GM23338 (cell line): Measurements from ENCODE around the gene DSG4. TPM values are rescaled to one million over a fixed set of nuclear protein-coding genes. Genes with fewer than 3 reads are reported as not detected.

ENCODE experiments used
- ATAC-seq: fragments of 200-7000 bp; cut with Tn5 transposase; 3 replicates; pipeline ENCODE4 v1.9.1; 2020
- DNase-seq: peaks from one replicate; pipeline ENCODE4 v3.0.0-alpha.2; 2015; ENCODE audit warnings: low spot score
- H2AFZ ChIP-seq: fragments of 200-600 bp; sonication (generic); 2 replicates; pipeline ENCODE4 v1.8.0; 2016; ENCODE audit warnings: antibody characterized with exemption, mild to moderate bottlenecking, moderate library complexity
- H3F3A ChIP-seq: fragments of 200-600 bp; sonication (generic); replicated peaks from 2 replicates; pipeline ENCODE4 v1.8.0; 2017; ENCODE audit warnings: antibody characterized with exemption, mixed run types, low read depth
- H3K27ac ChIP-seq: fragments of 200-600 bp; sonication (generic); 2 replicates; pipeline ENCODE4 v1.6.1; 2016; ENCODE audit warnings: low read depth
- H3K27me3 ChIP-seq: fragments of 200-600 bp; sonication (generic); 2 replicates; pipeline ENCODE4 v1.8.0; 2016; ENCODE audit warnings: mild to moderate bottlenecking, mixed run types, moderate library complexity; ENCODE audit not compliant: insufficient read depth
- H3K36me3 ChIP-seq: fragments of 200-600 bp; sonication (generic); 2 replicates; pipeline ENCODE4 v1.8.0; 2016; ENCODE audit warnings: mild to moderate bottlenecking; ENCODE audit not compliant: insufficient read depth
- H3K4me1 ChIP-seq: fragments of 200-600 bp; sonication (generic); 2 replicates; pipeline ENCODE4 v1.8.0; 2016; ENCODE audit warnings: mild to moderate bottlenecking, moderate library complexity; ENCODE audit not compliant: insufficient read depth
- H3K4me2 ChIP-seq: fragments of 200-600 bp; sonication (generic); 2 replicates; pipeline ENCODE4 v1.7.1; 2017; ENCODE audit warnings: mixed run types
- H3K4me3 ChIP-seq: fragments of 200-600 bp; sonication (generic); 2 replicates; pipeline ENCODE4 v1.6.1; 2016; ENCODE audit warnings: mixed run types
- H3K79me2 ChIP-seq: fragments of 200-600 bp; sonication (generic); replicated peaks from 2 replicates; pipeline ENCODE4 v1.8.0; 2017; ENCODE audit warnings: mild to moderate bottlenecking; ENCODE audit not compliant: insufficient read depth
- H3K9me2 ChIP-seq: fragments of 200-600 bp; sonication (generic); 2 replicates; pipeline ENCODE4 v1.8.0; 2017; ENCODE audit not compliant: insufficient read depth
- H4K20me1 ChIP-seq: fragments of 200-600 bp; sonication (generic); replicated peaks from 2 replicates; pipeline ENCODE4 v1.8.0; 2017; ENCODE audit warnings: mild to moderate bottlenecking; ENCODE audit not compliant: insufficient read depth
- H3K27ac Mint-ChIP-seq: 2 replicates; pipeline ENCODE4 v1.8.0; 2020; ENCODE audit warnings: inconsistent platforms, mild to moderate bottlenecking, moderate library complexity, mixed read lengths
- H3K27me3 Mint-ChIP-seq: 3 replicates; pipeline ENCODE4 v1.8.0; 2022; ENCODE audit warnings: low read depth, mild to moderate bottlenecking, moderate library complexity, mixed read lengths, inconsistent platforms; ENCODE audit not compliant: insufficient read depth, poor library complexity
- H3K36me3 Mint-ChIP-seq: 3 replicates; pipeline ENCODE4 v1.8.0; 2021; ENCODE audit warnings: low read depth, mild to moderate bottlenecking, inconsistent platforms, moderate library complexity, mixed read lengths
- H3K4me1 Mint-ChIP-seq: 3 replicates; pipeline ENCODE4 v1.8.0; 2020; ENCODE audit warnings: mild to moderate bottlenecking, inconsistent platforms, mixed read lengths
- H3K4me3 Mint-ChIP-seq: 3 replicates; pipeline ENCODE4 v1.8.0; 2021; ENCODE audit warnings: moderate library complexity, mild to moderate bottlenecking, inconsistent platforms, mixed read lengths
- H3K9me3 Mint-ChIP-seq: 3 replicates; pipeline ENCODE4 v1.8.0; 2020; ENCODE audit warnings: moderate library complexity, mild to moderate bottlenecking, inconsistent platforms, mixed read lengths
- CREB1 ChIP-seq: fragments of 250-450 bp; sonication (Bioruptor Pico); IDR thresholded peaks from 2 replicates; pipeline ENCODE4 v1.5.0; 2020; ENCODE audit warnings: low read depth, mild to moderate bottlenecking, moderate library complexity
- ETS1 ChIP-seq: IDR thresholded peaks from 2 replicates; pipeline ENCODE4 v1.6.1; 2016; ENCODE audit warnings: antibody characterized with exemption
- EZH2 ChIP-seq: fragments of 200-600 bp; sonication (generic); IDR thresholded peaks from one replicate; pipeline ENCODE4 v1.8.0; 2017; ENCODE audit warnings: antibody characterized with exemption, mild to moderate bottlenecking, low read depth; ENCODE audit not compliant: unreplicated experiment
- EZH2phosphoT487 ChIP-seq: fragments of 200-600 bp; sonication (generic); IDR thresholded peaks from one replicate; pipeline ENCODE4 v1.8.1; 2018; ENCODE audit warnings: antibody characterized with exemption; ENCODE audit not compliant: unreplicated experiment
- JUNB ChIP-seq: IDR thresholded peaks from one replicate; pipeline ENCODE4 v1.6.1; 2016; ENCODE audit warnings: antibody characterized with exemption; ENCODE audit not compliant: unreplicated experiment
- NANOG ChIP-seq: IDR thresholded peaks from 2 replicates; pipeline ENCODE4 v1.6.1; 2016; ENCODE audit warnings: antibody characterized with exemption, borderline replicate concordance
- POLR2AphosphoS5 ChIP-seq: IDR thresholded peaks from 2 replicates; pipeline ENCODE4 v1.6.1; 2016; ENCODE audit warnings: antibody characterized with exemption, low read depth
- STAT1 ChIP-seq: IDR thresholded peaks from one replicate; pipeline ENCODE4 v1.6.1; 2016; ENCODE audit warnings: antibody characterized with exemption; ENCODE audit not compliant: unreplicated experiment
- ZNF114 ChIP-seq: fragments of 250-450 bp; sonication (Bioruptor Pico); IDR thresholded peaks from 2 replicates; pipeline ENCODE4 v1.5.0; 2020; ENCODE audit warnings: mild to moderate bottlenecking, moderate library complexity
- ZNF331 ChIP-seq: fragments of 250-450 bp; sonication (Bioruptor Pico); IDR thresholded peaks from 2 replicates; pipeline ENCODE4 v1.5.0; 2020; ENCODE audit warnings: low read depth, mild to moderate bottlenecking, moderate library complexity
- long read RNA-seq: library from polyadenylated mRNA; unstranded; transcript quantifications from one replicate; pipeline ENCODE4 v2.0.0, GENCODE V29; 2020; ENCODE audit not compliant: unreplicated experiment
- polyA plus RNA-seq: library from polyadenylated mRNA; unstranded; fragments of >200 nt; fragmentation: Nextera tagmentation; extraction: Ambion mirVana; gene quantifications from 2 replicates; pipeline ENCODE4 v1.2.1, GENCODE V29; 2016
- total RNA-seq: library from RNA; depleted of rRNA; stranded (reverse); fragments of >200 nt; shearing (Covaris generic); gene quantifications from 2 replicates; pipeline ENCODE4 v1.2.3, GENCODE V29; 2014; rRNA removed
- TF ChIP-seq, protein P1 (sequence below): IDR thresholded peaks from one replicate; pipeline ENCODE4 v1.6.1; 2018; ENCODE audit warnings: antibody characterized with exemption; ENCODE audit not compliant: unreplicated experiment
- TF ChIP-seq, protein P2 (sequence below): fragments of 250-450 bp; sonication (Bioruptor Pico); IDR thresholded peaks from 2 replicates; pipeline ENCODE4 v1.5.0; 2020; ENCODE audit warnings: mild to moderate bottlenecking, moderate library complexity
- TF ChIP-seq, protein P3 (sequence below), 2 experiments: fragments of 200-600 bp in 1 of 2; sonication (generic) in 1 of 2; conservative IDR thresholded peaks; 2 replicates each; pipeline versions ENCODE4 v1.5.1 to v1.6.1; 2016 to 2017; ENCODE audit warnings: antibody characterized with exemption in 2 of 2, low read depth in 2 of 2, mild to moderate bottlenecking in 2 of 2, moderate library complexity in 1 of 2

The DSG4 gene
- total RNA-seq (not detected in 2 replicates), polyA plus RNA-seq (not detected in 2 replicates)
- long read RNA-seq, result 0 reads

GRCh38 chr18:31376477-31376876 is at the start of gene DSG4:
DSG4 (plus strand) TSS chr18:31376777; CDS start chr18:31376912, 135 bp downstream.
- Histone ChIP-seq H3K27me3 (no peaks in the 10 kb centered on the region), H3F3A (no peaks in the 10 kb centered on the region), H3K4me1 (no peaks in the 10 kb centered on the region), H4K20me1 (no peaks in the 10 kb centered on the region), H3K79me2 (no peaks in the 10 kb centered on the region), H3K9me2 (no peaks in the 10 kb centered on the region), H2AFZ (no peak within 1 kb of the TSS), H3K4me3 (no peak within 1 kb of the TSS), H3K27ac (no peak within 1 kb of the TSS), H3K36me3 (no peaks in the 10 kb centered on the region), H3K4me2 (no peak within 1 kb of the TSS)
- no peaks in the 10 kb centered on the region for H3K9me3 Mint-ChIP-seq
- no peak within 1 kb of the TSS for H3K4me3 Mint-ChIP-seq
- peaks cover 5% of the 10 kb centered on the region; the same call in 2 of the 3 replicates for H3K4me1 Mint-ChIP-seq
- no peaks in the 10 kb centered on the region for H3K27me3 Mint-ChIP-seq
- ATAC-seq (no peak), DNase-seq (no peak)
- TF ChIP-seq EZH2 (no peak), JUNB (no peak), ZNF331 (CRISPR knock-in tag) (no peak), ETS1 (no peak), EZH2phosphoT487 (no peak), POLR2AphosphoS5 (no peak), ZNF114 (CRISPR knock-in tag) (no peak), NANOG (no peak), STAT1 (no peak), CREB1 (no peak)
- TF ChIP-seq, protein P1, sequence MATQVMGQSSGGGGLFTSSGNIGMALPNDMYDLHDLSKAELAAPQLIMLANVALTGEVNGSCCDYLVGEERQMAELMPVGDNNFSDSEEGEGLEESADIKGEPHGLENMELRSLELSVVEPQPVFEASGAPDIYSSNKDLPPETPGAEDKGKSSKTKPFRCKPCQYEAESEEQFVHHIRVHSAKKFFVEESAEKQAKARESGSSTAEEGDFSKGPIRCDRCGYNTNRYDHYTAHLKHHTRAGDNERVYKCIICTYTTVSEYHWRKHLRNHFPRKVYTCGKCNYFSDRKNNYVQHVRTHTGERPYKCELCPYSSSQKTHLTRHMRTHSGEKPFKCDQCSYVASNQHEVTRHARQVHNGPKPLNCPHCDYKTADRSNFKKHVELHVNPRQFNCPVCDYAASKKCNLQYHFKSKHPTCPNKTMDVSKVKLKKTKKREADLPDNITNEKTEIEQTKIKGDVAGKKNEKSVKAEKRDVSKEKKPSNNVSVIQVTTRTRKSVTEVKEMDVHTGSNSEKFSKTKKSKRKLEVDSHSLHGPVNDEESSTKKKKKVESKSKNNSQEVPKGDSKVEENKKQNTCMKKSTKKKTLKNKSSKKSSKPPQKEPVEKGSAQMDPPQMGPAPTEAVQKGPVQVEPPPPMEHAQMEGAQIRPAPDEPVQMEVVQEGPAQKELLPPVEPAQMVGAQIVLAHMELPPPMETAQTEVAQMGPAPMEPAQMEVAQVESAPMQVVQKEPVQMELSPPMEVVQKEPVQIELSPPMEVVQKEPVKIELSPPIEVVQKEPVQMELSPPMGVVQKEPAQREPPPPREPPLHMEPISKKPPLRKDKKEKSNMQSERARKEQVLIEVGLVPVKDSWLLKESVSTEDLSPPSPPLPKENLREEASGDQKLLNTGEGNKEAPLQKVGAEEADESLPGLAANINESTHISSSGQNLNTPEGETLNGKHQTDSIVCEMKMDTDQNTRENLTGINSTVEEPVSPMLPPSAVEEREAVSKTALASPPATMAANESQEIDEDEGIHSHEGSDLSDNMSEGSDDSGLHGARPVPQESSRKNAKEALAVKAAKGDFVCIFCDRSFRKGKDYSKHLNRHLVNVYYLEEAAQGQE, result no peak
- TF ChIP-seq, protein P2, sequence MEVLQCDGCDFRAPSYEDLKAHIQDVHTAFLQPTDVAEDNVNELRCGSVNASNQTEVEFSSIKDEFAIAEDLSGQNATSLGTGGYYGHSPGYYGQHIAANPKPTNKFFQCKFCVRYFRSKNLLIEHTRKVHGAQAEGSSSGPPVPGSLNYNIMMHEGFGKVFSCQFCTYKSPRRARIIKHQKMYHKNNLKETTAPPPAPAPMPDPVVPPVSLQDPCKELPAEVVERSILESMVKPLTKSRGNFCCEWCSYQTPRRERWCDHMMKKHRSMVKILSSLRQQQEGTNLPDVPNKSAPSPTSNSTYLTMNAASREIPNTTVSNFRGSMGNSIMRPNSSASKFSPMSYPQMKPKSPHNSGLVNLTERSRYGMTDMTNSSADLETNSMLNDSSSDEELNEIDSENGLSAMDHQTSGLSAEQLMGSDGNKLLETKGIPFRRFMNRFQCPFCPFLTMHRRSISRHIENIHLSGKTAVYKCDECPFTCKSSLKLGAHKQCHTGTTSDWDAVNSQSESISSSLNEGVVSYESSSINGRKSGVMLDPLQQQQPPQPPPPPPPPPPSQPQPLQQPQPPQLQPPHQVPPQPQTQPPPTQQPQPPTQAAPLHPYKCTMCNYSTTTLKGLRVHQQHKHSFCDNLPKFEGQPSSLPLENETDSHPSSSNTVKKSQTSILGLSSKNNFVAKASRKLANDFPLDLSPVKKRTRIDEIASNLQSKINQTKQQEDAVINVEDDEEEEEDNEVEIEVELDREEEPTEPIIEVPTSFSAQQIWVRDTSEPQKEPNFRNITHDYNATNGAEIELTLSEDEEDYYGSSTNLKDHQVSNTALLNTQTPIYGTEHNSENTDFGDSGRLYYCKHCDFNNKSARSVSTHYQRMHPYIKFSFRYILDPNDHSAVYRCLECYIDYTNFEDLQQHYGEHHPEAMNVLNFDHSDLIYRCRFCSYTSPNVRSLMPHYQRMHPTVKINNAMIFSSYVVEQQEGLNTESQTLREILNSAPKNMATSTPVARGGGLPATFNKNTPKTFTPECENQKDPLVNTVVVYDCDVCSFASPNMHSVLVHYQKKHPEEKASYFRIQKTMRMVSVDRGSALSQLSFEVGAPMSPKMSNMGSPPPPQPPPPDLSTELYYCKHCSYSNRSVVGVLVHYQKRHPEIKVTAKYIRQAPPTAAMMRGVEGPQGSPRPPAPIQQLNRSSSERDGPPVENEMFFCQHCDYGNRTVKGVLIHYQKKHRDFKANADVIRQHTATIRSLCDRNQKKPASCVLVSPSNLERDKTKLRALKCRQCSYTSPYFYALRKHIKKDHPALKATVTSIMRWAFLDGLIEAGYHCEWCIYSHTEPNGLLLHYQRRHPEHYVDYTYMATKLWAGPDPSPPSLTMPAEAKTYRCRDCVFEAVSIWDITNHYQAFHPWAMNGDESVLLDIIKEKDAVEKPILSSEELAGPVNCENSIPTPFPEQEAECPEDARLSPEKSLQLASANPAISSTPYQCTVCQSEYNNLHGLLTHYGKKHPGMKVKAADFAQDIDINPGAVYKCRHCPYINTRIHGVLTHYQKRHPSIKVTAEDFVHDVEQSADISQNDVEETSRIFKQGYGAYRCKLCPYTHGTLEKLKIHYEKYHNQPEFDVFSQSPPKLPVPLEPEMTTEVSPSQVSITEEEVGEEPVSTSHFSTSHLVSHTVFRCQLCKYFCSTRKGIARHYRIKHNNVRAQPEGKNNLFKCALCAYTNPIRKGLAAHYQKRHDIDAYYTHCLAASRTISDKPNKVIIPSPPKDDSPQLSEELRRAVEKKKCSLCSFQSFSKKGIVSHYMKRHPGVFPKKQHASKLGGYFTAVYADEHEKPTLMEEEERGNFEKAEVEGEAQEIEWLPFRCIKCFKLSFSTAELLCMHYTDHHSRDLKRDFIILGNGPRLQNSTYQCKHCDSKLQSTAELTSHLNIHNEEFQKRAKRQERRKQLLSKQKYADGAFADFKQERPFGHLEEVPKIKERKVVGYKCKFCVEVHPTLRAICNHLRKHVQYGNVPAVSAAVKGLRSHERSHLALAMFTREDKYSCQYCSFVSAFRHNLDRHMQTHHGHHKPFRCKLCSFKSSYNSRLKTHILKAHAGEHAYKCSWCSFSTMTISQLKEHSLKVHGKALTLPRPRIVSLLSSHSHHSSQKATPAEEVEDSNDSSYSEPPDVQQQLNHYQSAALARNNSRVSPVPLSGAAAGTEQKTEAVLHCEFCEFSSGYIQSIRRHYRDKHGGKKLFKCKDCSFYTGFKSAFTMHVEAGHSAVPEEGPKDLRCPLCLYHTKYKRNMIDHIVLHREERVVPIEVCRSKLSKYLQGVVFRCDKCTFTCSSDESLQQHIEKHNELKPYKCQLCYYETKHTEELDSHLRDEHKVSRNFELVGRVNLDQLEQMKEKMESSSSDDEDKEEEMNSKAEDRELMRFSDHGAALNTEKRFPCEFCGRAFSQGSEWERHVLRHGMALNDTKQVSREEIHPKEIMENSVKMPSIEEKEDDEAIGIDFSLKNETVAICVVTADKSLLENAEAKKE (CRISPR knock-in tag), result no peak
- TF ChIP-seq, protein P3, sequence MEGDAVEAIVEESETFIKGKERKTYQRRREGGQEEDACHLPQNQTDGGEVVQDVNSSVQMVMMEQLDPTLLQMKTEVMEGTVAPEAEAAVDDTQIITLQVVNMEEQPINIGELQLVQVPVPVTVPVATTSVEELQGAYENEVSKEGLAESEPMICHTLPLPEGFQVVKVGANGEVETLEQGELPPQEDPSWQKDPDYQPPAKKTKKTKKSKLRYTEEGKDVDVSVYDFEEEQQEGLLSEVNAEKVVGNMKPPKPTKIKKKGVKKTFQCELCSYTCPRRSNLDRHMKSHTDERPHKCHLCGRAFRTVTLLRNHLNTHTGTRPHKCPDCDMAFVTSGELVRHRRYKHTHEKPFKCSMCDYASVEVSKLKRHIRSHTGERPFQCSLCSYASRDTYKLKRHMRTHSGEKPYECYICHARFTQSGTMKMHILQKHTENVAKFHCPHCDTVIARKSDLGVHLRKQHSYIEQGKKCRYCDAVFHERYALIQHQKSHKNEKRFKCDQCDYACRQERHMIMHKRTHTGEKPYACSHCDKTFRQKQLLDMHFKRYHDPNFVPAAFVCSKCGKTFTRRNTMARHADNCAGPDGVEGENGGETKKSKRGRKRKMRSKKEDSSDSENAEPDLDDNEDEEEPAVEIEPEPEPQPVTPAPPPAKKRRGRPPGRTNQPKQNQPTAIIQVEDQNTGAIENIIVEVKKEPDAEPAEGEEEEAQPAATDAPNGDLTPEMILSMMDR (conservative IDR thresholded peaks at IDR 0.05; ENCODE audit: low read depth in 2 of 2), result no peak
- no peak within 1 kb of the TSS for H3K27ac Mint-ChIP-seq
- H3K36me3 Mint-ChIP-seq, result no peaks in the 10 kb centered on the region
